ENCODE results near the gene MELTF.
"Not testable (repeated sequence)": the region's sequence is repeated elsewhere in the genome, so short reads cannot be mapped to it uniquely, and the experiment has no call there.

Gene MELTF

DNA sequence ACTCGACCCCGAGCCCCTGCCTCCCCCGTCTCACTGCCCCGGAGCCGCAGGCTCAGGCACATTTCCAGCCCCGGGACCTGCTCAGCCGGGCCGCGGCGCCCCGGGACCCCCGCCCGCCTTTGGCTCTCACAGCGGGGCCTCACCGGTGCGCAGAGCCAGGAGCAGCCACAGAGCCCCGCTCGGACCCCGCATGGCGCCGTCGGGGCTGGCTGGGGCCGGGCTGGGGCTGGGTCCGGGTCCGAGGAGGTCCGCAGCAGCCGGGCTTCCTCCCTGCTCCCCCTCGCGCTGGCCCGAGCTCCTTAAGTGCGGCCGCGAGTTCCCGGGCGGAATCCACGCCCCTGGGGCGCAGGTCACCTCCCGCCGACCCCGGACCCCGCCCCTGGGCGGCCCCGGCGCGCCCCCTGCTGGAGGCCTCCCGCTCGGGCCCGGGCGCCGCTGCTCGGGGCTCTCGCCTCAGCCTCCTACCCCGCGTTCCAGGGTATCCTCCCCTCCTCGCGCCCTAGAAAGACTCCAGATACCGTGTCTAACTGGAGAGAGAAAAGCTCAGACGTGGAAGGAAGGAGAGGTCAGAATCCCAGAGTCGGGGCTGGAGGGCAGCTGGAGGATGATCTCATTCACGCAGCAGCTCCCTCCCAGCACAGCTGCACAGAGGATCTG, at the start of gene MELTF:
Gene MELTF, minus strand, starts transcription at position 307 of the 657 bp plus-strand sequence. Its CDS starts 115 bp downstream, at position 192.
- peak; percentile 67 for DNase-seq

DNA sequence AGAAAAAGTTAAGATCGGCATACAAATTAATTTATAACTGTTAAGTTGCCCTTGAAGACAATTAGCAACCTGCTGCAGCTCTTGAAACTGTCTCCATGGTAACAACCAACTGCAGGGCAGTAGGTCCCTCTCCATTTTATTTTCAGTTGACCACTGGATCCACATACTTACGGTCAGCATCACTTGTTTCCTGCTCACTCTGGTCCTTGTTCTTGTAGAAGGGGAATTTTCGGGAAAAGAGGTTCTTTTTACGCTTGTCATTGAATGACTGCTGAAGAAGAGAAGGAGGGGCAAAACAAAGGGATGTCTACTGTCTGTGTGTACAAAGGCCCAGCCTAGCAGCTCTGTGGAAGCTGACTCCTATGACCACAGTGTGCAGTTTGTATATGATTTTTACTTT, 46.8 kb upstream of the MELTF start:
- no peak for DNase-seq

DNA sequence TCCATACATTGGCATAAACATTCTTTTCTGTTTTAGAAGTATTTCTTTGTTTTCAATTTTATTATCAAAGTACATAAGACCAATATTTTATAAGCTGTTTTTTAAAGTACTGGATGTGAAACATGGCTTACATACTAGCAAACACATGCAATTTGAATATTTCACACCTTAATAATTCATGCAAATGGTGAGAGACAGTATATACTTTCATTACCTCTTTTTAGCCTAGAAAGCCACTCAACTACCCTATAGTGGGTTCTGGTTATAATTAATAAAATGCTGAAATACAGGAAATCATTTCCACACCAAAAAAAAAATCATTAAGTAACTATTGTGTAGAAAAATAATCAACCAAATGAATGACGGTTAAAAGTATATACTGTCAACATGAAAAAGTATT, 38.5 kb upstream of the MELTF start:
- DNase-seq, result no peak

DNA sequence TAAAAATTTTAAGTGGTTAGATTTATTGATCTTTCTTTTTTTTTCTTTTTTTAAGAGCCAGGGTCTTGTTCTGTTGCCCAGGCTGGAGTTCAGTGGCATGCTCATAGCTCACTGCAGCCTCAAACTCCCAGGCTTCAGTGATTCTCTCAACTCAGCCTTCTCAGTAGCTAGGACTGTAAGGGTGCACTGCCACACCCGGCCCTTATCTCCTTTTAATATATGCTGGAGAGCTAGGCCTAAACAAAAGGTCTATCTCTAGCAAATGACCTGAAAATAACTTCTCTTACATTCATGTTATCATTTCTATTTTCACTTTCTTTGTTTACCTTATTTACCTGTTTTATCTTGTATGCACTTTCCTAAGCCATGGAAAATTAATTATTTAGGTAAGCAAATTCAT, 35.2 kb upstream of the MELTF start:
- DNase-seq, result no peak

DNA sequence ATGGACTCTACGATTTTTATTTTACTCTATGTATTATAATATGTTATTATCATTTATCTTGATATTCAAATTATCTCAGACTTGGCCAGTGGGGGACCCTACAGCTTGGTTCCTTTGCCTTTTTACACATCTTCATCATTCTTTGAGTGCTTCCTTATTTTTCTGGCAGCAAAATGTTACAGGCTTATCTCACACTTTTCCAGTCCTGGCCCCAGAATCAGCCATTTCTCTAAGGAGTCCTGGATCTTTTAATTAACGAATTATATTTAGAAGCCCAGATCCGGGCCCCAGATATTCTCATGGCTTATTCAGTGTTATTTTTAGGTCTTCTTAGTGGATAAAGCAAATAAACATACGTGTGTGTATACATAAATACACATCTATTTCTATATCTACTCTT, 32.8 kb upstream of the MELTF start:
- DNase-seq, result no peak

DNA sequence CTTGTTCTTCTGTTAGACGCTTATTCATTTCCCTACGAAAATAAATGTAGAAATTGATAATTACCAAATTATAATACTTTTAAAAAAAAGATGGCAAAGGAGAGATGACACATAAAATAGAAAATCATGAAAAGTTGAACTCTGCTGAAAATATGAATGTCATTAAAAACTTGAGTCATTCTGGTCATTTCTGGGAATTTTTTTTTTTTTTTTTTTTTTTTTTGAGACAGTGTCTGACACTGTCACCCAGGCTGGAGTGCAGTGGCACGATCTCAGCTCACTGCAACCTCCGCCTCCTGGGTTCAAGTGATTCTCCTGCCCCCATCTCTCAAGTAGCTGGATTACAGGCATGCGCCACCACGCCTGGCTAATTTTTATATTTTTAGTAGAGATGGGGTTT, 22.0 kb upstream of the MELTF start:
- not testable (repeated sequence) for DNase-seq

DNA sequence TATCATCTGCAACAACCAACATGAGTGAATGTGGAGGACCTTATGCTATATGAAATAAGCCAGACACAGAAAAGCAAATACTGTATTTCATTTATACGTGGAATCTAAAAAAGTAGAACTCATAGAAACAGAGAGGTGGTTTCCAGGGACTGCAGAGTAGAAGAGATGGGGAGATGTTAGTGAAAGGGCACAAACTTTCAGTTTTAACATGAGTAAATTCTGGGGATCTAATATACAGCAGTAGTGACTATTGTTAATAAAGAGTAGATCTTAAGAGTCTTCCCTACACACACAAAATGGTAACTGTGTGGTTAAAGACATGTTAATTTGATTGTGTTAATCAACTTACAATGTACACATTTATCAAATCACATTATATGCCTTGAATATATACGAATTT, 20.9 kb upstream of the MELTF start:
- DNase-seq, result no peak

DNA sequence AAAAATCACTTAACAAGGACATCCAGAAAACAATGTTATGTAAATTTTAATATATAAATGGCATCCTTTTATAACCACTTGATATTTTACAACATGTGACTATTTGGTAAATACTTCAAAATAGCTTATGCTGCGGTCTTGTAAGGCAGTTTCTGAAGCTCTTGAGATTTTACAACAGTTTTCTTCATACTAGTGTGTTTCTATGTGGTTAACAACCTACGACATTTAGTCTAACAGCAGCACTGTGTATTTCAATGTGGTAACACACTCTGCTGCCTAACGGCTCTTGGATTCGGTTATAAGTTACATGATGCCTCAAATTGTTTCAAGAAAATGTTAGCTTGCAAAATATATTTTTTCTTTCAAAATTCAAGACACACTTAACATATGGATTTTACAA, 12.9 kb upstream of the MELTF start:
- DNase-seq, result no peak

DNA sequence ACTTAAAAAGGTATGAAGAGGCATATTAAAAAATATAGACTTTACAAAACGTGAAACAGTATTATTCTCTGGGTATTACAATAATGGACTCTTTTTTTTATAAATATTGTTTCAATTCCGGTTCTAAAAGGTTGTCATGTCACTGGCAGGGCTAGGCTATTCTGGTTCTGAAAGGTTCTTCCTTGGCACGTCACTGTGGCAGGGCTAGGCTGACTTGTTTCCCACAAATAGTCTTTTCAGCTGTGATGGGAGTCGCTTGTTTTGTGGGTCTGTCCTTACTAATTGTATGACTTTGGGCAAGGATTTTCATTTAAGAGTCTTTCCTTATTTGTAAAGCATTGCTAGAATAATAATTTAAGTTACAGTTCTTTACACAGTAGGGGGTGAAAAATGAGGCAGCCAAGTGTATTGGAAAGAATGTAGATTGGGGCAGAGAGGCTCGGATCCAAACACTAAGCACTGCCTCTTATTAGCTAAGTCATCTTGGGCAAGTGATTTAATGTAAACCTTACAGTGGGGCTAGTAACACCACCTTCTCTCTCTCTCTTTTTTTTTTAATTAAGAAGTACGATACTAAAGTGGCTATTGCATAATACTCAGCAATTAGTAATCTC, 12.4 kb upstream of the MELTF start:
- DNase-seq, result no peak

DNA sequence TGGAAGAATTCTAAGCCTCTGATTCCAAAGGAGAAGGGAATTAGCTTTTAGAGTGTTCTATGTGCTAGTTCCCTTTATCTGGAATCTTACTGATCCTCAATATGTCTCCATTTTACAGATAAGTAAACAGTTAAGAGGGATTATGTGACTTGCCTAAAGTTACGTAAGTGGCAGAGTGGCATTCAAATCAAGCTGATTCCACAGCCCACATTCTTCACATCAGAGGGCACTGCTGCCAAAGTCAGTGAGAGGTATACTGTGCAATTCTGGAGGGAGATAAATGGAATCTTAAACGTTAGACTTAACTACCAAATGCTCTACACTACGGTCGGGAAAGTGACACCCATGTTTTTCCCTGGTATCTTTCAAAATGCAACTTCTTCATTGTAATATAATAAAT, 11.0 kb upstream of the MELTF start:
- DNase-seq, result no peak

DNA sequence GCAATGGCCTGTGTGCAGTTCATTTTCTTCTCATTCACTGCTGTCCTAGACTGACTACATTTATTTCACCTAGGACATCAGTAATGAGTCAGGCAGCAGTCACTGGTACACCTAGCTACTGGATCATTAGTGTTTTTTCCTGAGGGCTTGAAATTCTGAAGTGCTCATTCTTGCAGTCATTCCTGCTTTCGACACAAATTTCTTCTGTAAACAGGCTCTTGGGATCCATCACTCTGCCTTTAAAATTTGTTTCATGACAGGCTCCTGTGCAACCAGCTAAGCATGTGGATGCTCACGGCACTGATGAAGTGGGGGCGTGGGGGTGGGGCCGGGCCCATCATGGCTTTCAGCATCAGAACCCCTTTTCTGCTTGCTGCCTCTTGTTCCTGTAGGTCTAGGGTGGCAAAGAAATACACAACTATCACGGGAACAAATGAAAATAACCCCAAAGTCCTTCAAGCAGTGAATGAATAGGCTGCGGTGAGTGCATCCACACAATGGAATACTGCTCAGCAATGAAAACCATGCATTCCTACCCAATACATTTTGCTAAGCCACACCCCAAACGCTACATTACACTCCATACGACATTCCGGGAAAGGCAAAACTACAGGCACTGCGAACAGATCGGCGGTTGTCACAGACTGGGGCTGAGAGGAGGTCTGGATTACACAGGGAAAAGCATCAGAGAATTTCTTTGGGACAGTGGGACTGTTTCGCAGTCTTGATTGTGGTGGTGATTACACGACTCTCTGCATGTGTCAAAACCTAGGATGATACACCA, 9.3 kb upstream of the MELTF start:
- no peak for DNase-seq

DNA sequence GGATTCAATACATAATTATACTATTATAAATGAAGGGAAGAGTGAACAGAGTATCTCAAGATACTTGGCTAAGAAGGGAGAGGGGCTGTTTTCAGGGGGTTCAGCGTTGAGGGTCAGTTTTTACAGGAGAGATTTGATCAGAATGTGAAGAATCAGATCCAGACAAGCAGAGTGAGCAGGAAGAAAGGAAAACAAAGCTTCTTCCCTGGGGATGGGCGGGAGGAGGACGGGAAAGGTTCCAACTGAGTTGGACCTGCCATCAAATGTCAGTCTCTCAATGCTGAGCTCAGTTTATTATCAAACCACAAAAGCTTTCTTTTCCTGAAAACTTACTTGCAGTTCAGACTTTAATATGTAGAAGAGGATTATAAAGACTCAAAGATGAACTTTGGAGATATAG, 6.0 kb upstream of the MELTF start:
- no peak for DNase-seq

DNA sequence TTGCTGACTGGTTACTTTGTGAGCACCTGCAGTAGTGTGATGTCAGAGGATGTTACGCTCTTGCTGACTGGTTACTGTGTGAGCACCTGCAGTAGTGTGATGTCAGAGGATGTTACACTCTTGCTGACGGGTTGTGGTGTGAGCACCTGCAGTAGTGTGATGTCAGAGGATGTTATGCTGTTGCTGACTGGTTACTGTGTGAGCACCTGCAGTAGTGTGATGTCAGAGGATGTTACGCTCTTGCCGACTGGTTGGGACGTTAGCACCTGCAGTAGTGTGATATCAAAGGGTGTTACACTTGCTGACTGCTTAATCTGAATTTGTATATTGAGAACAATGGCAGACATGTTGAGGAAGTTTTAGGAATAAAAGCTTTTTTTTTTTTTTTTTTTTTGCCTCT, 5.2 kb upstream of the MELTF start:
- DNase-seq, result not testable (repeated sequence)

DNA sequence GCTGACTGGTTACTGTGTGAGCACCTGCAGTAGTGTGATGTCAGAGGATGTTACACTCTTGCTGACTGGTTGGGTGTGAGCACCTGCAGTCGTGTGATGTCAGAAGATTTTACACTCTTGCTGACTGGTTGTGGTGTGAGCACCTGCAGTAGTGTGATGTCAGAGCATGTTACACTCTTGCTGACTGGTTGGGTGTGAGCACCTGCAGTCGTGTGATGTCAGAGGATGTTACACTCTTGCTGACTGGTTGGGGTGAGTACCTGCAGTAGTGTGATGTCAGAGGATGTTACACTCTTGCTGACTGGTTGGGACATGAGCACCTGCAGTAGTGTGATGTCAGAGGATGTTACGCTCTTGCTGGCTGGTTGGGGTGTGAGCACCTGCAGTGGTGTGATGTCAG, 4.1 kb upstream of the MELTF start:
- not testable (repeated sequence) for DNase-seq

DNA sequence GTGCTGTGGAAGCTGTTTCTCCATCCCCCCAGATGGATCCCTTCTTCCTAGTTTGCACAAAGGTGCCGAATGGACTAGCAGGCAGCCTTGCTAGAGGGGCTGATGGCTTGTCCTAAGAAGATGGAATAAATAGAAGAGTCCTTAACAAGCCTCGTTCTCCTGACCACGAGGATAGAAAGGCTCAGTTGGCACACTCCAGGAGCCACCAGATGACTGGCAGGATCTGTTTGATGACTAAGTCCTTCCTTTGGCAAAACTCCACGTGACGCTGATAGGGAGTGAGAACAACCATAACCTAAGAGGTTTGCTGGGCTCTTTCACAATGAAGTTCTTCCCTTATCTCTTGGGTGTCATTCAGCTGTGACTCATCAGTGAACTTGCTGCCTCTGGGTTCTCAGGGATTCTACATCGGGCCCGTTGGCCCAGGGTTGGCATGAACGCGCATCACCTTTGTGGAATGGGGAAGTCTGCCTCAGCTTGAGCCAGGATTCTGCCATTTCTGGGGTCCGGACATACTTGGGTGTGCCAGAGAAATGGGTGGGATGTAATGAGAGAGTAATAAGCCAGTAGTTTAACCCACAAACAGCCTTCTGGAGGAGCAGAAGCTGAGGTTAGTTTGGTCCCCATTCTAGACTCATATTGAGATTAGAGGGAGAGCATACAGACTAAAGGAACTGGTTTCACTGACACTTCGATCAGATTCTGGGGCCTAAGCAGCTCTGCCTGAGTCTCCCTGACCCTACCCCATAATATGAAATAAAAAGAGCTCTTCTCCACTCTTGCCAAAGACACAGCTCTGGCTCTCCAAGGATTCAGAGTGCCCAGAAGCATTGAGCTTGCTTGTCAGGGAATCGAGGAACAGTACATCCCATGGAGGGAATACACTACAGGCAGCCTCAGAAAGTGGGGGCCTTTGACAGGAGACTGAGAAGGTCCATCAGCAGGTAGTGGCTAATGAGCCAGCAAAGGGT, 2.0 kb upstream of the MELTF start:
- DNase-seq, result no peak

DNA sequence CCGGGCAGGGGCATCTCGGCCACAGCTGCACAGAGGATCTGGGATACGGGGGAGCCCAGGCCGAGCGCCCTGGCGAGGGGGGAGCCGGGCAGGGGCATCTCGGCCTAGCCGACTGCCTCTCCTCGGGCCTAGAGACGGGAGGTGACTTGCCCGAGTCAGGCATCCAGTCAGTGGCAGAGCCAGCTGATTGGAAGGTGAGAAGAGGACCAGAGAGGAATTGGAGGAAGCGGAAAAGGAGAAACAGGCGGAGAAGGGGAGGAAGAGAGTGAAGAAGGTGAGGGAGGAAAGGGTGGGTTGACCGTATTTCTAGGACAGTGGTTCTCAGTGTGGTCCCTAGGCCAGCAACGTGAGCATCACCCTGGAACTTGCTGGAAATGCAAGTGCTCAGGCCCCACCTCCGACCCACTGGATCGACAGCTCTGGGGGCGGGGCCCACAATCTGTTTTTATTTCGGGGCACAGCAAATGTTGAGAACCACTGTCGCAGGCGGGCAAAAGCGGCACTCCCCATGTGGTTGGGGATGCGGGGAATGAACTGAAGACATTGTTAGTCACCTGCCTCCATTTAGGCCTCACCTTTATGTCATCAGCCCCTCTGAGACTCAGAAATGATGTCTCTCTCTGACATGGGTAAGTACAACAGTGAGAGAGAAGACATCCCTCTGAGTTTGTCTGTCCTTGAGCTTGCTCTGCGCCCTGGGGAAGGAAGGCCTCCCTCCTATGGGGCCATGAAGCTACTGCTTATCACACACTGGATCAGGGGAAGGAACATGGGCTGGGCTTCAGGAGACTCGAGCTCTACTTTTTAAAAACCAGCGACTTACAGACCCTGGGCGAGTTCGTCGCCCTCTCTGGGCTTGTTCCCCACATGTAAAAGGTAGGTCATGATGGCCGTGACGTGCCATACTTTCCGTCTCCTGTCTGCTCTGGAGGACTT, 1.0 kb upstream of the MELTF start:
- DNase-seq, result no peak

DNA sequence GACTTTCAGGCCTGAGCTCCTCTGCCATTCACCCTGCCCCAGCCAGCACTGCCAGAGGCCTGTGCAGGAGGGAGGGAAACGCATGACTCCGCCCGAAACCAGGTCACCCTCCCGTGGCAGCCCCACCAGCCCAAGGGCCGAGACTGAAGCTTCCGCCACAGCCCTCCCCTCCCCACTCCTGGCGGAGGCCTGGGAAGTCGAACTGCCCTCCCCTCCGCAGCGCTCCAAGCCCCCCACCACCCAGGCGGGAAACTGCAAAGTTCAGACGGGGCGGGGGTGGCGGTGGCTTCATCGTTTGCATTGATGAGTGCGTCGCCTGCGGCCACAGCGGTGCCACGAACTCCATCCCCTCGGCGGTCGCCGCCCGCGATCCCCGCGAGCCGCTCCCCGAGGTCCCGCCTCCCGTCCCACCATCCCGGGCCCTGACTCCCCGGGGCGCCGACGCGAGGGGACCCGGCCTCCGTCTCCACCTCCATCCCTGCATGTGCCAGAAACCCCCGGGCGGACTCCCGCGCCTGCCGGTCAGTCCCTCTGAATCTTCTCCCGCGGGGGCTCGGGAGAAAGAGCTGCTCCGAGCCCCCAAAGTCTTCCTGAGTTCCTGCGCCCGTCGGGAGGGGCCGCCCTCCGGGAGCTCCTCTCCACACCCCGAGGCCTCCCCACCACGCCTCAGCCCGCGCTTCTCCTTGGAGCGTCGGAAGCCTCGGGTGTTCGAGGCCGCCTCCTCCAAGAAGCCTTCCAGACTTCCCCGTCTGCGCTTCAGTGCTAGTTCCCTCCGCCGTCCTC, 698 bp downstream of the MELTF start:
- DNase-seq, result no peak

DNA sequence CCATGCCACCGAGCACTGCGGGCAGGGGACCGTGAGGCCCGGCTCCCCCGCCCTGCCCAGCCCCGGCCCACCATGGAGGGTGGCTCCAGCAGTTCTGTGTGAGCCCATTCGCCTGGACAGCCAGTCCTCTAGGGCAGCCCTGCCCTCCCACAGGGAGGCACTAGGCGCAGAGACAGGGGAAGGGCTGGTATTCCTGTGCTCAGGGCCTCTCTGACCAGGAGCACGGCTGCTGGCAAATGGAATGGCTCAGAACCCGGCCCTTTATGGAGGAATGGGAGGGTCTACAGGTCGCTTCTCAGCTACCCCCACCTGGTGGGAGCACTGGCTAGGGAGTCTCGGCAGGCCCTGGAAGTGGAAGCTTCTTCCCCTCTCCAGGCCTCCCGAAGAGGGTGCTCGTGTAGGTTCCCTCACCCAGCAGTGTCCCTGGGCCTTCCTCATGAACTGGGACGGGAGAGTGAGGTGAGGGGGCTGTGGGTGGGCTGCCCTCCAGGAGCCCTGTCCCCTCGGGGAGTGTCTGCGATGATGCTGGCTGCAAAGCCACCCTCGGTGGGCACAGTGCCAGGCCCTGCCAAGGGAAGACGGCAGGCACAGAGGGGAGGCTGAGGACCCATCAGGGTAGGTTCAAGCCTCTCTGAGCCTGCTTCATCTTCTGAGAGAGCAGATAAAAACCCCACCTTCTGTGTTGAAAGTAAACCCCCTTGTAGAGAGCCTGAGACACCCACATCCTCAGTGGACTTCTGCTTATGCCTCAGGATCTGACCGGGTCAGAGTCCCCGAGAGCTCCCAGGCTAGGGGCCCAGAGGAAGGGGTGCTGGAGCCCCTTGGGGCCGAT, 1.5 kb downstream of the MELTF start:
- no peak for DNase-seq

DNA sequence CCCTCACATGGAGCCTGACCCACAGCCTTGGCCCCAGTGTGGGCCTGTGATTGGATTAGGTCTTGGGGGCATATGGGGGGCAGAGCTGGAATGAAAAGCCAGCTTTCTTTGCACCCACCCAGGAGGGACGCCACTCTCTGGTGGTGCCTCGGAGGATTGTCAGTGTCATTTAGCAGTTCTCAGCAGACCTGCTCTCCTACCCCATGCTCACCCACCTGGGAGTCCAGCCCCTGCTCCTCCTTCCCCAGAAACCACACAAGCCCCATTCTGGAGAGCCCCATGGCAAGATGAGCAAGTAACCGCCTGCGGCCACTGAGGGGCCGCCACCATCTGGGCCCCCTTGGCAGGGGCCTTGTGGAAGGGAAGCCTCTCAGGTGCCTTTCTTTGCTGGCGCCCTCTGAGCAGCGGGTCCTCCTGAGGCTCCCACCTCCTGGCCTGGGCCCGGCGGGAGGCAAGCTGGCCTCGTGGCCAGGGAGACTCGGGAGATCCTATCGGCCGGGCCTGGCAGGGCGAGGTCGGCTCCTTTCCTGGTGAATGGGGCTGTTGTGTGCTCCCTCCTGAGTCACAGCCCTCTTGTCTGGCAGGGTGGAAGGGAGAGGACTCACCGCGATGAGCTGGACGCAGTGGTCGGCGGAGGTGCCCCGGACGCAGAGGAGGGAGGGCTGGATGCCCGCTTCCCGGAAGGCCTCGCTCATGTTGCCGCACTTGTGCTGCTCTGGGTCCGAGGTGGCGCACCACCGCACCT, 2.3 kb downstream of the MELTF start:
- no peak for DNase-seq
